Activated CD8-positive, alpha-beta T cell treated with anti-CD3 and anti-CD28 coated beads, Interleukin-2, amount 10 ng/mL, durations not matched to agents 7 days and 5 days (primary cell): ENCODE results near the gene SERHL2. TPM values are rescaled to one million over a fixed set of nuclear protein-coding genes. Genes with fewer than 3 reads are reported as not detected.

ENCODE experiments used
- ATAC-seq: fragments of 150-1000 bp; cut with Tn5 transposase; one replicate; pipeline ENCODE4 v1.10.0; 2021; ENCODE audit warnings: moderate library complexity
- CTCF ChIA-PET: fragments of 350-600 bp; sonication (Branson Sonifier 250); formaldehyde crosslinking; loops from one replicate; lab custom pipeline; 2021; ENCODE audit warnings: antibody characterized with exemption; lab: Charles Lee
- POLR2A ChIA-PET: fragments of 350-600 bp; sonication (Branson Sonifier 250); formaldehyde crosslinking; loops from one replicate; lab custom pipeline; 2021; ENCODE audit warnings: antibody characterized with exemption; lab: Charles Lee
- DNase-seq: peaks from one replicate; pipeline ENCODE4 v3.0.0-alpha.2; 2020
- H3K27ac Mint-ChIP-seq: one replicate; pipeline ENCODE4 v1.8.0; 2021; ENCODE audit warnings: mild to moderate bottlenecking, mixed read lengths
- H3K27me3 Mint-ChIP-seq: one replicate; pipeline ENCODE4 v1.8.0; 2021; ENCODE audit warnings: low read depth, mixed read lengths
- H3K36me3 Mint-ChIP-seq: one replicate; pipeline ENCODE4 v1.8.0; 2021; ENCODE audit warnings: low read depth, mixed read lengths
- H3K4me1 Mint-ChIP-seq: one replicate; pipeline ENCODE4 v1.8.0; 2021; ENCODE audit warnings: low read depth, mixed read lengths
- H3K4me3 Mint-ChIP-seq: one replicate; pipeline ENCODE4 v1.8.0; 2021; ENCODE audit warnings: mild to moderate bottlenecking, mixed read lengths
- H3K9me3 Mint-ChIP-seq: one replicate; pipeline ENCODE4 v1.8.0; 2022; ENCODE audit warnings: mixed read lengths; ENCODE audit not compliant: insufficient read depth
- total RNA-seq, 2 experiments: library from RNA; stranded (reverse); gene quantifications; one replicate each; pipeline ENCODE4 v1.2.3, GENCODE V29; 2021

SERHL2 gene
- total RNA-seq, 2 experiments from 2014 or later, result 2.3 to 2.4 TPM

DNA sequence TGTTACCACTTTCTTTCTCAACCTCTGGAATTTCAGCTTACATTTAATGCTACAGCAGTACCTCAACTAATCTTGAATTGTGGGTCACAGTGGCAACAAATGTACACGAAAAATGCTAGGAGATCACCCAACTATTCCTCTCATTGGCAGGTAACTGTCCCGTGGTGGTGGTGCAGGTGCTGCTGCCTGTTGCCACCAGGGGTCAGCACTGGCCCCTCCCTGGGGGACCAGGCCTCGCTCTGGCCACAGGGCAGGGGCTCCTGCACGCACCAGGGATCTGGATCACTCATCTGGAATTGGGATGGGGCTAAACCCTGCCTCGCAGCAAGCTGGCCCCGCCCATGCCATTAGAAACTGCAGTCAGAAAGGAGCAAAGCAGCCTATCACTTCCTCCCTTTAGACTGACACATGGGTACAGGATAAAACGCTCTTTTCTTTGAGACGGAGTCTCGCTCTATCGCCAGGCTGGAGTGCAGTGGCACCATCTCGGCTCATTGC, 67.8 kb downstream of the SERHL2 start:
- Mint-ChIP-seq H3K27me3 (no peaks in the 10 kb centered on the region), H3K36me3 (peaks cover 13% of the 10 kb centered on the region), H3K27ac (no peak overlapping the region), H3K4me1 (peaks cover 10% of the 10 kb centered on the region), H3K4me3 (no peak overlapping the region), H3K9me3 (no peaks in the 10 kb centered on the region)
- ATAC-seq, result peak; percentile 60
- POLR2A ChIA-PET, result interaction anchor here (1.8 kb wide), 2 partner anchors 12 to 469 kb away, joined by 4 read pairs; no protein-coding TSS in a partner anchor
- DNase-seq, result peak; percentile 63
- CTCF ChIA-PET, result interaction anchor here (0.7 to 2.5 kb wide), 10 partner anchors 10 to 526 kb away, joined by 3 to 11 read pairs (median 3); partner anchors contain the start of genes ATP5MGL and CYB5R3

DNA sequence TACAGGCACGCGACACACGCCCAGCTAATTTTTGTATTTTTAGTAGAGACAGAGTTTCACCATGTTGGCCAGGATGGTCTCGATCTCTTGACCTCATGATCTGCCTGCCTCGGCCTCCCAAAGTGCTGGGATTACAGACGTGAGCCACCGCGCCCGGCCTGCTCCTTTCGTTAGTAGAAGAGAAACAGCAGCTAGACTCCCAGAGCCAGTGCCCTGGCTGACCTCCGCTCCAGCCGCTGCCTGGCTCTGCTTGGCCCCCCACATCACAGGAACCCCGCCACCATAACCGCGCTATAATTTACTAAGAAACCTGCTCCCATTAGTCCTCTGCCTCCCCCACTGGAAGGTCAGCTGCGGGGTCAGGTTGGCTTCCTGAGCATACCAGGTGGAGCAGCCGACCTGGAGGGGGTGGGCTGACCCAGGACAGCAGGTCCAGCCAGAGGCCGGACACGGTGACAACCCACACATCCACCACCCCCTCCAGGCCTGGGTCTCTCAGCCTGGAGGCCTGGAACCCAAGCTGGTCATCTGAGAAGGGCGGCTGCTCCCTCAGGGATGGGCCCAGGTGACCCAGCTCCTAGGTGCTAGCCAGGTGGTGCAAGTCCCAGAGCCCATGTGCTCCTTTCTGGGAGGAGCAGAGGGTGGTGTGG, 68.4 kb downstream of the SERHL2 start:
- H3K4me1 Mint-ChIP-seq, result peaks cover 5% of the 10 kb centered on the region
- DNase-seq, result no peak
- no peak overlapping the region for H3K4me3 Mint-ChIP-seq
- POLR2A ChIA-PET, result interaction anchor here (1.4 to 6.0 kb wide), 4 partner anchors 7 to 468 kb away, joined by 4 to 37 read pairs (median 5); partner anchors contain the start of genes CYB5R3 and POLDIP3
- no peak overlapping the region for H3K27ac Mint-ChIP-seq
- CTCF ChIA-PET, result interaction anchor here (1.1 to 2.5 kb wide), 4 partner anchors 10 to 337 kb away, joined by 3 to 11 read pairs (median 8); partner anchors contain the start of gene CYB5R3
- H3K9me3 Mint-ChIP-seq, result no peaks in the 10 kb centered on the region
- ATAC-seq, result no peak
- peaks cover 14% of the 10 kb centered on the region for H3K36me3 Mint-ChIP-seq
- no peaks in the 10 kb centered on the region for H3K27me3 Mint-ChIP-seq

DNA sequence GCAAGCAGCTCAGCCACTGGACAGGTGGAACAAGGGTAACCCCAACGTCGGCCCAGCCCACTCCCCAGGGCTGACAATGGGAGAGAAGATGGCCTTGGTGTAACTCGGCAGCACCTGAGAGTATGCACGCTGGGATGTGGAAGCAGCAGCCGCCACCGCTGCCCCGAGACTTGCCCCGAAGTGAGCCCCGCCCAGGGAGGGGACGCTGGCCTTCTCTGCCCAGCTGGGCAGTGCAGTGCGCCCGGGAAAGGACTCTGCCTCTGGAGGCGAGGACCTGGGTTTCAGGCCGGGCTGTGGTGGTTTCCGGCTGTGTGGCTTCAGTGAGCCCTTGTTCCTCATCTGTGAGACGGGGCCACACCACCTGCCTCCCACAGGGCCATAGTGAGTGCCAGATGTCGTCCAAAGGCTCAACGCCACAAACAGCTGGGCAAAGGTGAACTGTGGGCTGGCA, 69.6 kb downstream of the SERHL2 start:
- H3K4me3 Mint-ChIP-seq, result no peak overlapping the region
- DNase-seq (no peak), ATAC-seq (no peak)
- H3K36me3 Mint-ChIP-seq, result peaks cover 16% of the 10 kb centered on the region
- CTCF ChIA-PET, result no interaction called here
- POLR2A ChIA-PET, result interaction anchor here (1.4 to 6.0 kb wide), 2 partner anchors 8 to 26 kb away, joined by 6 to 37 read pairs; partner anchors contain the start of genes CYB5R3 and POLDIP3
- no peaks in the 10 kb centered on the region for H3K4me1 Mint-ChIP-seq
- H3K27ac Mint-ChIP-seq, result no peak overlapping the region
- no peaks in the 10 kb centered on the region for H3K27me3 Mint-ChIP-seq
- H3K9me3 Mint-ChIP-seq, result no peaks in the 10 kb centered on the region

Other genes starting within 250 kb of the SERHL2 start
- gene NFAM1, start 121.6 kb upstream of the SERHL2 start, total RNA-seq, result under 1 TPM in 1 of 2 experiments, not detected in 1; 0.05 TPM
- 10 to 100 TPM; 85.9 to 90.1 TPM for gene RRP7A, start 34.2 kb upstream of the SERHL2 start, total RNA-seq
- 10 to 100 TPM; 77.2 to 80.6 TPM for gene POLDIP3, start 60.9 kb downstream of the SERHL2 start, total RNA-seq
- gene ATP5MGL, start 86.6 kb downstream of the SERHL2 start, total RNA-seq, result 1 to 10 TPM in 1 of 2 experiments, under 1 TPM in 1; 0.63 to 1.4 TPM
- gene CYB5R3, start 95.4 kb downstream of the SERHL2 start, total RNA-seq, result 10 to 100 TPM; 87.7 to 91.4 TPM
- gene A4GALT, start 166.9 kb downstream of the SERHL2 start, total RNA-seq, result under 1 TPM in 1 of 2 experiments, not detected in 1; 0.16 TPM